H1 (cell line): ENCODE data around the gene IL17REL. TPM values are rescaled to one million over a fixed set of nuclear protein-coding genes. Genes with fewer than 3 reads are reported as not detected.

Source experiments
- CTCF ChIA-PET: fragments of 300-600 bp; sonication (Branson Sonifier 250); formaldehyde crosslinking; loops from one replicate; lab custom pipeline; 2021; ENCODE audit not compliant: partially characterized antibody; lab: Charles Lee
- POLR2A ChIA-PET: fragments of 300-600 bp; sonication (Branson Sonifier 250); formaldehyde crosslinking; loops from one replicate; lab custom pipeline; 2021; ENCODE audit warnings: inconsistent platforms; ENCODE audit not compliant: partially characterized antibody; lab: Charles Lee
- DNase-seq, 2 experiments: peaks; one replicate each; pipeline versions ENCODE4 v3.0.0 to v3.0.0-alpha.2; 2010 to 2022; ENCODE audit warnings: low spot score in 2 of 2, low read depth in 1 of 2, mixed read lengths in 1 of 2
- FAIRE-seq: peaks from 2 replicates; lab custom pipeline; 2011; peaks lifted over from hg19 to GRCh38; lab: Jason Lieb, UNC
- H2AFZ ChIP-seq: 2 replicates; pipeline ENCODE4 v1.8.1; 2012; ENCODE audit warnings: low read length, inconsistent platforms
- H2AK5ac ChIP-seq: 2 replicates; pipeline ENCODE4 v1.6.1; 2013; ENCODE audit warnings: low read depth, low read length
- H2BK120ac ChIP-seq: replicated peaks from 2 replicates; pipeline ENCODE3; 2013; ENCODE audit warnings: low read depth, low read length, inconsistent platforms
- H2BK12ac ChIP-seq: 2 replicates; pipeline ENCODE4 v1.6.1; 2013; ENCODE audit warnings: low read depth, low read length
- H2BK15ac ChIP-seq: 2 replicates; pipeline ENCODE4 v1.6.1; 2013; ENCODE audit warnings: low read length
- H2BK20ac ChIP-seq: 2 replicates; pipeline ENCODE4 v1.6.1; 2013; ENCODE audit warnings: low read length
- H2BK5ac ChIP-seq: 2 replicates; pipeline ENCODE4 v1.6.1; 2013; ENCODE audit warnings: low read depth, low read length
- H3K14ac ChIP-seq: 2 replicates; pipeline ENCODE4 v1.6.1; 2013; ENCODE audit warnings: inconsistent platforms; ENCODE audit not compliant: insufficient read length
- H3K18ac ChIP-seq: 2 replicates; pipeline ENCODE4 v1.6.1; 2013; ENCODE audit warnings: low read length; ENCODE audit errors: extremely low read depth
- H3K23ac ChIP-seq: 2 replicates; pipeline ENCODE4 v1.6.1; 2013; ENCODE audit warnings: inconsistent platforms; ENCODE audit not compliant: insufficient read length
- H3K23me2 ChIP-seq: 2 replicates; pipeline ENCODE4 v1.6.1; 2013; ENCODE audit warnings: low read depth, low read length
- H3K27ac ChIP-seq: 2 replicates; pipeline ENCODE4 v1.6.1; 2011; ENCODE audit warnings: low read depth, low read length, inconsistent platforms
- H3K27me3 ChIP-seq, 4 experiments: replicated peaks in 1 of 4; 1 replicate in 1 of 4; 2 replicates in 3 of 4; pipeline versions ENCODE4 v1.6.1 to v1.8.1; 2011 to 2013; ENCODE audit warnings: low read length in 3 of 4, mild to moderate bottlenecking in 3 of 4, inconsistent platforms in 2 of 4, mixed read lengths in 2 of 4, moderate library complexity in 1 of 4; ENCODE audit not compliant: control insufficient read depth in 3 of 4, insufficient read depth in 3 of 4; ENCODE audit errors: extremely low read depth in 1 of 4
- H3K36me3 ChIP-seq, 4 experiments: 2 replicates each; pipeline versions ENCODE4 v1.6.1 to v1.8.1; 2011 to 2013; ENCODE audit warnings: mild to moderate bottlenecking in 4 of 4, low read length in 3 of 4, moderate library complexity in 2 of 4, control low read depth in 1 of 4, inconsistent platforms in 1 of 4; ENCODE audit not compliant: insufficient read depth in 4 of 4, control insufficient read depth in 2 of 4
- H3K4ac ChIP-seq: replicated peaks from 2 replicates; pipeline ENCODE3; 2013; ENCODE audit warnings: low read length, low read depth, mixed read lengths, inconsistent platforms; ENCODE audit not compliant: insufficient read length
- H3K4me1 ChIP-seq, 4 experiments: replicated peaks in 1 of 4; 1 replicate in 1 of 4; 2 replicates in 3 of 4; pipeline versions ENCODE4 v1.6.1 to v1.8.1; 2011 to 2013; ENCODE audit warnings: low read length in 3 of 4, inconsistent platforms in 2 of 4, mixed read lengths in 1 of 4; ENCODE audit not compliant: insufficient read depth in 4 of 4, control insufficient read depth in 3 of 4
- H3K4me2 ChIP-seq, 2 experiments: 2 replicates each; pipeline versions ENCODE4 v1.6.1 to v1.8.1; 2011 to 2013; ENCODE audit warnings: low read depth in 2 of 2, low read length in 2 of 2, control low read depth in 1 of 2, inconsistent platforms in 1 of 2, mild to moderate bottlenecking in 1 of 2; ENCODE audit not compliant: insufficient read depth in 1 of 2
- H3K4me3 ChIP-seq, 4 experiments: fragments of 200-600, 300-600 bp in 1 of 4; sonication (generic), shearing (Covaris generic), sonication (Bioruptor Twin) in 1 of 4; 2 replicates each; pipeline versions ENCODE4 v1.5.1 to v1.8.1; 2011 to 2016; ENCODE audit warnings: low read length in 4 of 4, low read depth in 3 of 4, control low read depth in 2 of 4, inconsistent platforms in 2 of 4, mild to moderate bottlenecking in 2 of 4, mixed read lengths in 1 of 4, moderate library complexity in 1 of 4; ENCODE audit not compliant: insufficient read depth in 2 of 4; ENCODE audit errors: extremely low read depth in 1 of 4
- H3K56ac ChIP-seq: replicated peaks from 2 replicates; pipeline ENCODE3; 2013; ENCODE audit warnings: low read depth, mild to moderate bottlenecking, mixed read lengths, low read length, inconsistent platforms; ENCODE audit not compliant: insufficient read length
- H3K79me1 ChIP-seq: 2 replicates; pipeline ENCODE4 v1.6.1; 2013; ENCODE audit warnings: low read depth, low read length, control low read depth
- H3K79me2 ChIP-seq, 2 experiments: 2 replicates each; pipeline versions ENCODE4 v1.6.1 to v1.8.1; 2012 to 2013; ENCODE audit warnings: low read length in 2 of 2, mild to moderate bottlenecking in 2 of 2, inconsistent platforms in 1 of 2; ENCODE audit not compliant: insufficient read depth in 2 of 2, control insufficient read depth in 1 of 2
- H3K9ac ChIP-seq, 4 experiments: replicated peaks in 1 of 4; 1 replicate in 1 of 4; 2 replicates in 3 of 4; pipeline versions ENCODE4 v1.6.1 to v1.8.1; 2011 to 2013; ENCODE audit warnings: low read depth in 3 of 4, low read length in 3 of 4, control low read depth in 2 of 4, mild to moderate bottlenecking in 2 of 4, moderate library complexity in 2 of 4, inconsistent platforms in 1 of 4; ENCODE audit errors: extremely low read depth in 1 of 4
- H3K9me3 ChIP-seq, 2 experiments: 2 replicates each; pipeline versions ENCODE4 v1.6.1 to v1.8.1; 2012 to 2013; ENCODE audit warnings: mild to moderate bottlenecking in 2 of 2, moderate library complexity in 2 of 2, control low read depth in 1 of 2, inconsistent platforms in 1 of 2, low read depth in 1 of 2, low read length in 1 of 2, mixed read lengths in 1 of 2; ENCODE audit not compliant: insufficient read depth in 2 of 2
- H4K20me1 ChIP-seq, 2 experiments: replicated peaks in 1 of 2; 2 replicates each; pipeline versions ENCODE3 to v1.8.1; 2011 to 2013; ENCODE audit warnings: inconsistent platforms in 2 of 2, low read length in 2 of 2, mild to moderate bottlenecking in 1 of 2; ENCODE audit not compliant: insufficient read depth in 2 of 2, control insufficient read depth in 1 of 2
- H4K5ac ChIP-seq: 2 replicates; pipeline ENCODE4 v1.6.1; 2013; ENCODE audit warnings: low read length, low read depth, mixed read lengths, inconsistent platforms; ENCODE audit not compliant: insufficient read length
- H4K8ac ChIP-seq: 2 replicates; pipeline ENCODE4 v1.8.0; 2013; ENCODE audit warnings: mild to moderate bottlenecking, moderate library complexity, low read length, inconsistent platforms; ENCODE audit not compliant: insufficient read depth; ENCODE audit errors: extremely low read depth
- H4K91ac ChIP-seq: replicated peaks from 2 replicates; pipeline ENCODE3; 2013; ENCODE audit warnings: low read length, mixed read lengths, inconsistent platforms; ENCODE audit not compliant: insufficient read length
- ASH2L ChIP-seq: fragments of 200-600, 300-600 bp; sonication (generic); IDR thresholded peaks from one replicate; pipeline ENCODE4 v1.7.1; 2017; ENCODE audit warnings: low read length
- ATF3 ChIP-seq: IDR thresholded peaks from 2 replicates; pipeline ENCODE4 v1.6.1; 2011; ENCODE audit warnings: low read depth, mild to moderate bottlenecking, low read length; ENCODE audit not compliant: insufficient read depth
- BACH1 ChIP-seq: IDR thresholded peaks from 2 replicates; pipeline ENCODE4 v1.6.1; 2012; ENCODE audit warnings: low read length, improper control_type of control experiment
- CEBPB ChIP-seq: IDR thresholded peaks from 2 replicates; pipeline ENCODE4 v1.6.1; 2012; ENCODE audit warnings: low read depth, low read length
- FOSL1 ChIP-seq: IDR thresholded peaks from 2 replicates; pipeline ENCODE4 v1.6.1; 2011; ENCODE audit warnings: mild to moderate bottlenecking, low read depth, low read length, moderate library complexity; ENCODE audit not compliant: insufficient read depth
- MAFK ChIP-seq: IDR thresholded peaks from 2 replicates; pipeline ENCODE4 v1.6.1; 2012; ENCODE audit warnings: low read depth, mild to moderate bottlenecking, improper control_type of control experiment, low read length
- RBBP5 ChIP-seq: IDR thresholded peaks from 2 replicates; pipeline ENCODE4 v1.7.1; 2012; ENCODE audit warnings: low read depth, mild to moderate bottlenecking, inconsistent platforms, low read length, moderate library complexity, borderline replicate concordance
- RFX5 ChIP-seq: IDR thresholded peaks from 2 replicates; pipeline ENCODE4 v1.6.1; 2011; ENCODE audit warnings: low read depth, low read length, improper control_type of control experiment, borderline replicate concordance
- RNF2 ChIP-seq: fragments of 200-900, 300-1000 bp; sonication (generic); IDR thresholded peaks from 2 replicates; pipeline ENCODE4 v1.7.1; 2016; ENCODE audit warnings: borderline replicate concordance, low read depth, mild to moderate bottlenecking, antibody characterized with exemption, low read length; ENCODE audit not compliant: poor library complexity, severe bottlenecking; ENCODE audit errors: missing control alignments
- SRF ChIP-seq: IDR thresholded peaks from 2 replicates; pipeline ENCODE4 v1.6.1; 2011; ENCODE audit warnings: mild to moderate bottlenecking, low read depth, low read length, moderate library complexity
- TAF1 ChIP-seq: IDR thresholded peaks from 2 replicates; pipeline ENCODE4 v1.6.1; 2011; ENCODE audit warnings: mild to moderate bottlenecking, low read depth, low read length
- USF2 ChIP-seq: IDR thresholded peaks from 2 replicates; pipeline ENCODE4 v1.6.1; 2011; ENCODE audit warnings: low read length, improper control_type of control experiment
- WGBS, 2 experiments: shearing (Covaris generic) in 1 of 2; methylation state at CpG; one replicate each; pipeline versions ENCODE4 v1.1.6 to v1.1.7; 2013 to 2015; ENCODE audit warnings: low lambda C conversion rate in 2 of 2, mixed read lengths in 2 of 2, inconsistent platforms in 1 of 2, low coverage in 1 of 2, missing lambda C conversion rate in 1 of 2; ENCODE audit not compliant: insufficient replicate concordance in 2 of 2, insufficient coverage in 1 of 2, insufficient read length in 1 of 2; ENCODE audit errors: extremely low coverage in 1 of 2, missing lambda C conversion rate in 1 of 2; 5-methylcytosine and 5-hydroxymethylcytosine counted together
- polyA plus RNA-seq, 7 experiments: library from polyadenylated mRNA; depleted of rRNA in 3 of 7; stranded (reverse) in 5 of 7; unstranded in 2 of 7; fragments of >200 nt in 5 of 7; fragments of 200-250 nt in 2 of 7; gene quantifications; 1 replicate in 5 of 7; 2 replicates in 1 of 7; 4 replicates in 1 of 7; pipeline versions ENCODE4 v1.2.1 to v1.2.3, GENCODE V29; 2011 to 2013; ENCODE audit warnings: missing spikeins in 2 of 7, mixed read lengths in 2 of 7
- total RNA-seq: library from RNA; stranded (reverse); fragmentation: NEBNext Ultra II Directional; extraction: Animal tissue kit (Norgen Biotek cat#: 25700); gene quantifications from 2 replicates; pipeline ENCODE4 v1.2.1, GENCODE V29; 2021

The IL17REL gene
- total and polyA plus RNA-seq, 2 of the 8 experiments (the other 6 are each of a cell fraction or from before 2014, with no cell fraction given): 0.15 to 0.20 TPM

- Histone ChIP-seq H4K5ac (no peak overlapping the region), H3K4me3 (no peak overlapping the region), H3K27ac (no peak overlapping the region), H2BK15ac (no peak overlapping the region), H3K56ac (no peak overlapping the region), H3K27me3 (peaks cover 10 to 22% (median 12%) of the 10 kb centered on the region in 4 experiments; a peak in 6 of 7 replicates), H3K14ac (no peak overlapping the region), H3K36me3 (no peaks in the 10 kb centered on the region), H3K79me1 (no peaks in the 10 kb centered on the region), H3K18ac (no peak overlapping the region), H2BK12ac (no peak overlapping the region), H3K79me2 (no peaks in the 10 kb centered on the region), H2BK20ac (no peak overlapping the region), H2BK5ac (no peak overlapping the region), H3K4ac (no peak overlapping the region), H2BK120ac (no peak overlapping the region), H3K9me3 (no peaks in the 10 kb centered on the region), H3K4me2 (no peak overlapping the region), H3K23ac (no peak overlapping the region), H3K23me2 (peaks cover 13% of the 10 kb centered on the region), H3K4me1 (peaks cover 0 to 15% (median 8%) of the 10 kb centered on the region in 4 experiments; a peak in 5 of 7 replicates), H2AK5ac (no peak overlapping the region), H4K8ac (no peak overlapping the region), H3K9ac (no peak overlapping the region), H4K20me1 (peaks cover 2 to 13% of the 10 kb centered on the region in 2 experiments), H4K91ac (no peak overlapping the region), H2AFZ (no peak overlapping the region)
- ChIA-PET CTCF (interaction anchor here (0.7 to 2.5 kb wide), 5 partner anchors 10 to 146 kb away, joined by 3 to 6 read pairs (median 4); no protein-coding TSS in a partner anchor), POLR2A (no interaction called here)
- WGBS, 2 experiments: 89% methylated on average over 7 of the region's 7 CpGs; no CpG with 5 or more reads in 1 of the 2 experiments
- no peak for DNase-seq
- no peak for FAIRE-seq
- no peak for TF ChIP-seq USF2
- no peak for TF ChIP-seq RFX5
- TF ChIP-seq RNF2: no peak
- no peak for TF ChIP-seq ATF3
- TF ChIP-seq TAF1: no peak
- no peak for TF ChIP-seq RBBP5
- no peak for TF ChIP-seq SRF
- TF ChIP-seq CEBPB: no peak
- no peak for TF ChIP-seq ASH2L
- no peak for TF ChIP-seq MAFK
- no peak for TF ChIP-seq BACH1
- TF ChIP-seq FOSL1: no peak
Measured at GRCh38 chr22:50002791-50003190, 9.8 kb downstream of the IL17REL start.
